Measurements from ENCODE around the gene CCDC33. TPM values are rescaled to one million over a fixed set of nuclear protein-coding genes. Genes with fewer than 3 reads are reported as not detected.

Gene CCDC33
- total RNA-seq, 2 experiments from 2014 or later: 0.17 TPM; not detected in 1

GRCh38 chr15:74202452-74203401 is 33.4 kb upstream of the CCDC33 start, which contains the start of gene STRA6:
Gene STRA6, minus strand, starts transcription at chr15:74202787. Its CDS starts 520 bp downstream, at chr15:74202267.
- Mint-ChIP-seq H3K36me3 (no peaks in the 10 kb centered on the region), H3K4me3 (no peak within 1 kb of the TSS), H3K27ac (no peak within 1 kb of the TSS), H3K27me3 (peaks cover 9% of the 10 kb centered on the region), H3K9me3 (no peaks in the 10 kb centered on the region), H3K4me1 (peaks cover 12% of the 10 kb centered on the region)
- no peak for ATAC-seq (ENCODE audit: low read depth)
- DNase-seq: no peak
- POLR2A ChIA-PET: no interaction called here

- ATAC-seq (ENCODE audit: low read depth): no peak
- Mint-ChIP-seq H3K27ac (no peak overlapping the region), H3K27me3 (peaks cover 10% of the 10 kb centered on the region), H3K4me3 (no peak overlapping the region), H3K4me1 (peaks cover 12% of the 10 kb centered on the region), H3K9me3 (no peaks in the 10 kb centered on the region), H3K36me3 (no peaks in the 10 kb centered on the region)
- POLR2A ChIA-PET: no interaction called here
- no peak for DNase-seq
These were observed 32.2 kb upstream of the CCDC33 start for GRCh38 chr15:74203914-74204431.

GRCh38 chr15:74205582-74205947 is 30.6 kb upstream of the CCDC33 start:
- DNase-seq (no peak), ATAC-seq (ENCODE audit: low read depth) (no peak)
- POLR2A ChIA-PET: no interaction called here
- Mint-ChIP-seq H3K4me3 (no peak overlapping the region), H3K9me3 (no peaks in the 10 kb centered on the region), H3K36me3 (no peaks in the 10 kb centered on the region), H3K27me3 (peaks cover 7% of the 10 kb centered on the region), H3K4me1 (peaks cover 10% of the 10 kb centered on the region), H3K27ac (no peak overlapping the region)

GRCh38 chr15:74206801-74207281 is 29.3 kb upstream of the CCDC33 start:
- POLR2A ChIA-PET: no interaction called here
- Mint-ChIP-seq H3K36me3 (no peaks in the 10 kb centered on the region), H3K4me1 (peaks cover 9% of the 10 kb centered on the region), H3K27me3 (peaks cover 7% of the 10 kb centered on the region), H3K4me3 (no peak overlapping the region), H3K27ac (no peak overlapping the region), H3K9me3 (no peaks in the 10 kb centered on the region)
- ATAC-seq (ENCODE audit: low read depth) (no peak), DNase-seq (no peak)

GRCh38 chr15:74207652-74208440 is 28.3 kb upstream of the CCDC33 start:
- peaks cover 9% of the 10 kb centered on the region for H3K4me1 Mint-ChIP-seq
- peak; percentile 21 for ATAC-seq (ENCODE audit: low read depth)
- no peak for DNase-seq
- H3K4me3 Mint-ChIP-seq: no peak overlapping the region
- H3K9me3 Mint-ChIP-seq: no peaks in the 10 kb centered on the region
- H3K27ac Mint-ChIP-seq: no peak overlapping the region
- no peaks in the 10 kb centered on the region for H3K36me3 Mint-ChIP-seq
- peaks cover 7% of the 10 kb centered on the region for H3K27me3 Mint-ChIP-seq
- POLR2A ChIA-PET: no interaction called here

GRCh38 chr15:74208496-74208895 is 27.6 kb upstream of the CCDC33 start:
- ATAC-seq (ENCODE audit: low read depth) (no peak), DNase-seq (no peak)
- Mint-ChIP-seq H3K27me3 (peaks cover 7% of the 10 kb centered on the region), H3K9me3 (no peaks in the 10 kb centered on the region), H3K4me3 (no peak overlapping the region), H3K36me3 (no peaks in the 10 kb centered on the region), H3K4me1 (peaks cover 9% of the 10 kb centered on the region), H3K27ac (no peak overlapping the region)
- POLR2A ChIA-PET: no interaction called here

- Mint-ChIP-seq H3K27me3 (peaks cover 3% of the 10 kb centered on the region), H3K4me1 (peaks cover 9% of the 10 kb centered on the region), H3K9me3 (no peaks in the 10 kb centered on the region), H3K36me3 (no peaks in the 10 kb centered on the region), H3K4me3 (no peak overlapping the region), H3K27ac (no peak overlapping the region)
- POLR2A ChIA-PET: no interaction called here
- DNase-seq (no peak), ATAC-seq (ENCODE audit: low read depth) (no peak)
These were observed 27.1 kb upstream of the CCDC33 start for GRCh38 chr15:74208901-74209559.

- Mint-ChIP-seq H3K9me3 (no peaks in the 10 kb centered on the region), H3K27me3 (peaks cover 3% of the 10 kb centered on the region), H3K4me1 (peaks cover 8% of the 10 kb centered on the region), H3K4me3 (no peak overlapping the region), H3K36me3 (no peaks in the 10 kb centered on the region), H3K27ac (no peak overlapping the region)
- DNase-seq (no peak), ATAC-seq (ENCODE audit: low read depth) (no peak)
- POLR2A ChIA-PET: no interaction called here
These were observed 26.6 kb upstream of the CCDC33 start for GRCh38 chr15:74209560-74209958.

GRCh38 chr15:74209997-74210671 is 26.0 kb upstream of the CCDC33 start:
- ATAC-seq (ENCODE audit: low read depth) (no peak), DNase-seq (no peak)
- Mint-ChIP-seq H3K36me3 (no peaks in the 10 kb centered on the region), H3K27ac (no peak overlapping the region), H3K27me3 (peaks cover 6% of the 10 kb centered on the region), H3K9me3 (no peaks in the 10 kb centered on the region), H3K4me3 (no peak overlapping the region), H3K4me1 (peaks cover 3% of the 10 kb centered on the region)
- POLR2A ChIA-PET: no interaction called here

GRCh38 chr15:74210729-74211128 is 25.4 kb upstream of the CCDC33 start:
- no peaks in the 10 kb centered on the region for H3K36me3 Mint-ChIP-seq
- peaks cover 11% of the 10 kb centered on the region for H3K27me3 Mint-ChIP-seq
- DNase-seq (no peak), ATAC-seq (ENCODE audit: low read depth) (no peak)
- H3K27ac Mint-ChIP-seq: no peak overlapping the region
- no peaks in the 10 kb centered on the region for H3K9me3 Mint-ChIP-seq
- no peaks in the 10 kb centered on the region for H3K4me1 Mint-ChIP-seq
- H3K4me3 Mint-ChIP-seq: no peak overlapping the region
- POLR2A ChIA-PET: no interaction called here

- no peaks in the 10 kb centered on the region for H3K9me3 Mint-ChIP-seq
- no peak overlapping the region for H3K4me3 Mint-ChIP-seq
- no peaks in the 10 kb centered on the region for H3K4me1 Mint-ChIP-seq
- H3K27ac Mint-ChIP-seq: no peak overlapping the region
- no peaks in the 10 kb centered on the region for H3K36me3 Mint-ChIP-seq
- H3K27me3 Mint-ChIP-seq: peaks cover 11% of the 10 kb centered on the region
- POLR2A ChIA-PET: no interaction called here
- no peak for DNase-seq
- no peak for ATAC-seq (ENCODE audit: low read depth)
These were observed 24.5 kb upstream of the CCDC33 start for GRCh38 chr15:74211656-74212055.

- Mint-ChIP-seq H3K27me3 (peaks cover 9% of the 10 kb centered on the region), H3K27ac (no peak overlapping the region), H3K9me3 (no peaks in the 10 kb centered on the region), H3K4me3 (no peak overlapping the region), H3K36me3 (no peaks in the 10 kb centered on the region), H3K4me1 (no peaks in the 10 kb centered on the region)
- DNase-seq (no peak), ATAC-seq (ENCODE audit: low read depth) (no peak)
- POLR2A ChIA-PET: no interaction called here
These were observed 23.6 kb upstream of the CCDC33 start for GRCh38 chr15:74212494-74212893.

GRCh38 chr15:74213858-74214284 is 22.3 kb upstream of the CCDC33 start:
- peaks cover 7% of the 10 kb centered on the region for H3K27me3 Mint-ChIP-seq
- no peaks in the 10 kb centered on the region for H3K4me1 Mint-ChIP-seq
- ATAC-seq (ENCODE audit: low read depth): no peak
- no peaks in the 10 kb centered on the region for H3K36me3 Mint-ChIP-seq
- DNase-seq: no peak
- H3K4me3 Mint-ChIP-seq: no peak overlapping the region
- POLR2A ChIA-PET: no interaction called here
- no peak overlapping the region for H3K27ac Mint-ChIP-seq
- H3K9me3 Mint-ChIP-seq: no peaks in the 10 kb centered on the region
